Measurements from ENCODE around the gene CDC20B. TPM values are rescaled to one million over a fixed set of nuclear protein-coding genes. Genes with fewer than 3 reads are reported as not detected.

Gene CDC20B
- total RNA-seq, 4 donors from 2014 or later: not detected

- intact Hi-C loops (cut with DNase I): no loop called here
- no peaks in the 10 kb centered on the region for H3K36me3 ChIP-seq
- TF ChIP-seq CTCF (IDR thresholded peaks at IDR 0.05) (no peak), POLR2A (IDR thresholded peaks at IDR 0.05) (no peak)
- no peak overlapping the region for H3K4me3 ChIP-seq
- H3K27ac ChIP-seq: no peak overlapping the region
- no peaks in the 10 kb centered on the region for H3K9me3 ChIP-seq
- 43 to 64% methylated on average over 2 of the region's 2 CpGs for WGBS, 2 donors
- H3K27me3 ChIP-seq: peaks cover 0 to 5% (median 0%) of the 10 kb centered on the region in 4 donors
- DNase-seq: no peak
- H3K4me1 ChIP-seq: no peaks in the 10 kb centered on the region
These were observed 100.3 kb downstream of the CDC20B start for GRCh38 chr5:55072666-55073065.

GRCh38 chr5:55071413-55071812 lies 101.6 kb downstream of the CDC20B start:
- 92 to 93% methylated on average over 1 of the region's 1 CpG for WGBS, 2 donors
- no peak for DNase-seq
- no peak for TF ChIP-seq POLR2A (IDR thresholded peaks at IDR 0.05)
- TF ChIP-seq CTCF (IDR thresholded peaks at IDR 0.05): no peak
- Histone ChIP-seq H3K4me1 (no peaks in the 10 kb centered on the region), H3K27me3 (peaks cover 0 to 5% (median 0%) of the 10 kb centered on the region in 4 donors), H3K9me3 (no peaks in the 10 kb centered on the region), H3K27ac (no peak overlapping the region), H3K4me3 (no peak overlapping the region), H3K36me3 (no peaks in the 10 kb centered on the region)
- intact Hi-C loops (cut with DNase I): no loop called here

GRCh38 chr5:55070968-55071367 lies 102.0 kb downstream of the CDC20B start:
- no peak for TF ChIP-seq CTCF (IDR thresholded peaks at IDR 0.05)
- no peak for TF ChIP-seq POLR2A (IDR thresholded peaks at IDR 0.05)
- no peaks in the 10 kb centered on the region for H3K4me1 ChIP-seq
- WGBS, 2 donors: 57 to 71% methylated on average over 1 of the region's 1 CpG
- intact Hi-C loops (cut with DNase I): no loop called here
- H3K9me3 ChIP-seq: no peaks in the 10 kb centered on the region
- H3K4me3 ChIP-seq: no peak overlapping the region
- H3K27ac ChIP-seq: no peak overlapping the region
- H3K36me3 ChIP-seq: no peaks in the 10 kb centered on the region
- DNase-seq: no peak
- H3K27me3 ChIP-seq: peaks cover 0 to 5% (median 0%) of the 10 kb centered on the region in 4 donors

- H3K4me3 ChIP-seq: no peak overlapping the region
- intact Hi-C loops (cut with DNase I): no loop called here
- no peak for DNase-seq
- no peak overlapping the region for H3K27ac ChIP-seq
- no peaks in the 10 kb centered on the region for H3K9me3 ChIP-seq
- no peaks in the 10 kb centered on the region for H3K4me1 ChIP-seq
- H3K36me3 ChIP-seq: no peaks in the 10 kb centered on the region
- TF ChIP-seq CTCF (IDR thresholded peaks at IDR 0.05) (no peak), POLR2A (IDR thresholded peaks at IDR 0.05) (no peak)
- peaks cover 0 to 8% (median 0%) of the 10 kb centered on the region in 4 donors for H3K27me3 ChIP-seq
- 89 to 92% methylated on average over 3 of the region's 3 CpGs for WGBS, 2 donors
These were observed 106.7 kb downstream of the CDC20B start for GRCh38 chr5:55066277-55066676.

GRCh38 chr5:55064523-55064922 lies 108.5 kb downstream of the CDC20B start:
- H3K27me3 ChIP-seq: peaks cover 0 to 4% (median 0%) of the 10 kb centered on the region in 4 donors
- TF ChIP-seq POLR2A (IDR thresholded peaks at IDR 0.05) (no peak), CTCF (IDR thresholded peaks at IDR 0.05) (no peak)
- no peaks in the 10 kb centered on the region for H3K4me1 ChIP-seq
- 76 to 78% methylated on average over 3 of the region's 3 CpGs for WGBS, 2 donors
- H3K36me3 ChIP-seq: no peaks in the 10 kb centered on the region
- no peak for DNase-seq
- H3K27ac ChIP-seq: no peak overlapping the region
- H3K9me3 ChIP-seq: no peaks in the 10 kb centered on the region
- no peak overlapping the region for H3K4me3 ChIP-seq
- intact Hi-C loops (cut with DNase I): no loop called here
